Measurements from ENCODE around the gene SUMO2. TPM values are rescaled to one million over a fixed set of nuclear protein-coding genes. Genes with fewer than 3 reads are reported as not detected.
A peak's percentile ranks its signal among the peaks of the same experiment; 100 is the strongest.

Gene SUMO2
- total RNA-seq, 1 experiment from 2014 or later: 650 TPM

DNA sequence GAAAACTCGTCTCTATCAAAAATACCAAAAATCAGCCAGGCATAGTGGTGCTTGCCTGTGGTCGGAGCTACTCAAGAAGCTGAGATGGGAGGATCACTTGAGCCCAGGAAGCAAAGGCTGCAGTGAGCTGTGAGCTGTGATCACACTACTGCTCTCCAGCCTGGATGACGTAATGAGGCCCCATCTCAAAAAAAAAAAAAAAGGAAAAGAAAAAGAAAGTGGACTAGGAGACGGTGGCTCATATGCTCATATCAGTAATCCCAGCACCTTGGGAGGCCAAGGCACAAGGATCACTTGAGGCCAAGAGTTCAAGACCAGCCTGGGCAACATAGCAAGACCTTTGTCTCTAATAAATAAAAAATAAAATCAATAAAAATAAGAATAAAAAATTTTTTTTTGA, 8.8 kb upstream of the SUMO2 start:
- no peaks in the 10 kb centered on the region for H3K36me3 Mint-ChIP-seq
- TF ChIP-seq GTF2I (CRISPR knock-in tag; conservative IDR thresholded peaks at IDR 0.05): no peak
- TF ChIP-seq PRRX2 (CRISPR knock-in tag; IDR thresholded peaks at IDR 0.05): no peak
- ChIA-PET POLR2A (no interaction called here), CTCF (interaction anchor here (0.6 to 2.1 kb wide), 6 partner anchors 10 to 339 kb away, joined by 3 to 11 read pairs (median 4); no protein-coding TSS in a partner anchor)
- H3K4me3 Mint-ChIP-seq: no peak overlapping the region
- H3K27ac Mint-ChIP-seq: peak overlapping the region; percentile 27; the same call in 1 of the 2 replicates
- no peak for DNase-seq (ENCODE audit: low spot score)
- no peak for ATAC-seq
- H3K9me3 Mint-ChIP-seq: no peaks in the 10 kb centered on the region
- no peaks in the 10 kb centered on the region for H3K4me1 Mint-ChIP-seq
- no peaks in the 10 kb centered on the region; the same call in 1 of the 2 replicates for H3K27me3 Mint-ChIP-seq (ENCODE audit: low read depth)

DNA sequence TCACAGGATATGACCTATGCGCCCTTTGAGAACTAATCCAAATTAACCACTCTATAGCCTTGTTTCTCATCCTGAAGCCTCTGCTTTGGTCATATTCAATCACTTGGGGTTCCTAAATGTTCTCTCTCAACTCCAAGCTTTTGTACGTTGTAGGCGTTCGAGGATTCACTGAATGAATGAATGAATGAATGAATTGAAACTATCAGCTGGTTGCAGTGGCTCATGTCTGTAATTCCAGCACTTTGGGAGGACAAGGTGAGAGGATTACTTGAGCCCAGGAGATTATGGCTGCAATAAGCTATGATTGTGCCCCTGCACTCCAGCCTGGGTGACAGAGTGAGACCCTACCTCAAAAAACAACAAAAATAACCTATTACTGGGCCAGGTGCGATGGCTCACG, 5.9 kb upstream of the SUMO2 start:
- CTCF ChIA-PET: interaction anchor here (1.0 to 2.0 kb wide), 5 partner anchors 13 to 120 kb away, joined by 4 to 23 read pairs (median 5); no protein-coding TSS in a partner anchor
- H3K36me3 Mint-ChIP-seq: no peaks in the 10 kb centered on the region
- TF ChIP-seq ZNF416 (CRISPR knock-in tag; IDR thresholded peaks at IDR 0.05): no peak

DNA sequence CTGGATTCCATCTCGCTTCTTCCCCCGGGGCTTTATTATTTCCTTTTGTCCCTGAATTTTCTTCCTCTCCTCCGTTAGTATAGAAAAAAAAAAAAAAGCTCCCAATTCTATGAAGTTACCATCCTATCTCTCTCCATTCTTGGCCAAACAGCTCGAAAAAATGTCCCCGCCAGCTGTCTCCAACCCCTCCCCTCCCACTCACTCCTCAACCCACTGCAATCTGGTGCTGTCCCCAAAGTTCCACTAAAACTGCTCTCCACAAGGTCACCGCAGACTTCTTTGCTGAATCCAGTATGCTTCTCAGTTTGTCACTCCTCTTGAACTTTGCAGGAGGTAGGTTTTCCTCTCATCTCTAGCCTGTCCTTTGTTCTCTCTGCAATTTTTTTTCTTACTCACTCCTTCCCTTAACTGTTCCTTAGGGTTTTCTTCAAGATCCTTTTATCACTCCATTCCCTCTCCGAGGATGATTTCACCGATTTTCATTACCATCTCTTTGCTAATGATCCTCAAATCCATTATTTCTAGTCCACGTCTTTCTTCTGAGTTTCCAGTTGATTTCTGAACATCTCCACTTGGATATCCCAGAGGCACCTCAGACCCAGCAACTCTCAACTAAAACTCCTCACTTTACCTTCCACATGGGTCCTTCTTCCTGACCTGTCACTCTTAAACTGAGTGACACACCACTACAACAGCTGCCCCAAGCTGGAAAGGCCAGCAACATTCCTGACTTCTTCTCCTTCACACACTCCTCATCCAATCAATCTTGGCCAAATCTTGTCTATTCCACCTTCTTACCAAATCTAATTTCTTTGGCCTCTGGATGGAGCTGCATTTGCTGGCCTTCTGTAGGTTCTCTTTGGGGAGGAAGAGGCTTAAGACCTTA, 1.5 kb upstream of the SUMO2 start:
- ChIA-PET POLR2A (interaction anchor here (0.7 to 0.9 kb wide), 2 partner anchors 21 to 107 kb away, joined by 3 to 4 read pairs; partner anchors contain the start of gene NUP85), CTCF (interaction anchor here (0.6 to 2.1 kb wide), 8 partner anchors 12 to 341 kb away, joined by 3 to 14 read pairs (median 3); partner anchors contain the start of genes LLGL2, MIF4GD and SLC25A19)
- peaks cover 22% of the 10 kb centered on the region for H3K36me3 Mint-ChIP-seq
- 0 out of 2 replicates have a peak overlapping the region, but pooled peaks have one; percentile 5 for H3K27ac Mint-ChIP-seq
- peak overlapping the region; percentile 24 for H3K4me3 Mint-ChIP-seq
- TF ChIP-seq, protein P1, sequence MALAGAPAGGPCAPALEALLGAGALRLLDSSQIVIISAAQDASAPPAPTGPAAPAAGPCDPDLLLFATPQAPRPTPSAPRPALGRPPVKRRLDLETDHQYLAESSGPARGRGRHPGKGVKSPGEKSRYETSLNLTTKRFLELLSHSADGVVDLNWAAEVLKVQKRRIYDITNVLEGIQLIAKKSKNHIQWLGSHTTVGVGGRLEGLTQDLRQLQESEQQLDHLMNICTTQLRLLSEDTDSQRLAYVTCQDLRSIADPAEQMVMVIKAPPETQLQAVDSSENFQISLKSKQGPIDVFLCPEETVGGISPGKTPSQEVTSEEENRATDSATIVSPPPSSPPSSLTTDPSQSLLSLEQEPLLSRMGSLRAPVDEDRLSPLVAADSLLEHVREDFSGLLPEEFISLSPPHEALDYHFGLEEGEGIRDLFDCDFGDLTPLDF (CRISPR knock-in tag; IDR thresholded peaks at IDR 0.05): no peak
- TF ChIP-seq TEAD1 (CRISPR knock-in tag; IDR thresholded peaks at IDR 0.05): no peak
- TF ChIP-seq, protein P2, sequence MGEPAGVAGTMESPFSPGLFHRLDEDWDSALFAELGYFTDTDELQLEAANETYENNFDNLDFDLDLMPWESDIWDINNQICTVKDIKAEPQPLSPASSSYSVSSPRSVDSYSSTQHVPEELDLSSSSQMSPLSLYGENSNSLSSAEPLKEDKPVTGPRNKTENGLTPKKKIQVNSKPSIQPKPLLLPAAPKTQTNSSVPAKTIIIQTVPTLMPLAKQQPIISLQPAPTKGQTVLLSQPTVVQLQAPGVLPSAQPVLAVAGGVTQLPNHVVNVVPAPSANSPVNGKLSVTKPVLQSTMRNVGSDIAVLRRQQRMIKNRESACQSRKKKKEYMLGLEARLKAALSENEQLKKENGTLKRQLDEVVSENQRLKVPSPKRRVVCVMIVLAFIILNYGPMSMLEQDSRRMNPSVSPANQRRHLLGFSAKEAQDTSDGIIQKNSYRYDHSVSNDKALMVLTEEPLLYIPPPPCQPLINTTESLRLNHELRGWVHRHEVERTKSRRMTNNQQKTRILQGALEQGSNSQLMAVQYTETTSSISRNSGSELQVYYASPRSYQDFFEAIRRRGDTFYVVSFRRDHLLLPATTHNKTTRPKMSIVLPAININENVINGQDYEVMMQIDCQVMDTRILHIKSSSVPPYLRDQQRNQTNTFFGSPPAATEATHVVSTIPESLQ (CRISPR knock-in tag; IDR thresholded peaks at IDR 0.05): no peak
- TF ChIP-seq, protein P3, sequence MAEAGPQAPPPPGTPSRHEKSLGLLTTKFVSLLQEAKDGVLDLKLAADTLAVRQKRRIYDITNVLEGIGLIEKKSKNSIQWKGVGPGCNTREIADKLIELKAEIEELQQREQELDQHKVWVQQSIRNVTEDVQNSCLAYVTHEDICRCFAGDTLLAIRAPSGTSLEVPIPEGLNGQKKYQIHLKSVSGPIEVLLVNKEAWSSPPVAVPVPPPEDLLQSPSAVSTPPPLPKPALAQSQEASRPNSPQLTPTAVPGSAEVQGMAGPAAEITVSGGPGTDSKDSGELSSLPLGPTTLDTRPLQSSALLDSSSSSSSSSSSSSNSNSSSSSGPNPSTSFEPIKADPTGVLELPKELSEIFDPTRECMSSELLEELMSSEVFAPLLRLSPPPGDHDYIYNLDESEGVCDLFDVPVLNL (CRISPR knock-in tag; IDR thresholded peaks at IDR 0.05; ENCODE audit: borderline replicate concordance, low read depth): no peak
- no peak for TF ChIP-seq ZNF263 (CRISPR knock-in tag; IDR thresholded peaks at IDR 0.05; ENCODE audit: low read depth)
- TF ChIP-seq PRRX2 (CRISPR knock-in tag; IDR thresholded peaks at IDR 0.05): no peak
- no peak for TF ChIP-seq ESRRA (CRISPR knock-in tag; IDR thresholded peaks at IDR 0.05; ENCODE audit: borderline replicate concordance)
- no peak for TF ChIP-seq ATF1 (CRISPR knock-in tag; IDR thresholded peaks at IDR 0.05)
- TF ChIP-seq FOXJ3 (CRISPR knock-in tag; IDR thresholded peaks at IDR 0.05; ENCODE audit: borderline replicate concordance): no peak
- TF ChIP-seq TP53 (CRISPR knock-in tag; IDR thresholded peaks at IDR 0.05): no peak
- TF ChIP-seq, protein P4, sequence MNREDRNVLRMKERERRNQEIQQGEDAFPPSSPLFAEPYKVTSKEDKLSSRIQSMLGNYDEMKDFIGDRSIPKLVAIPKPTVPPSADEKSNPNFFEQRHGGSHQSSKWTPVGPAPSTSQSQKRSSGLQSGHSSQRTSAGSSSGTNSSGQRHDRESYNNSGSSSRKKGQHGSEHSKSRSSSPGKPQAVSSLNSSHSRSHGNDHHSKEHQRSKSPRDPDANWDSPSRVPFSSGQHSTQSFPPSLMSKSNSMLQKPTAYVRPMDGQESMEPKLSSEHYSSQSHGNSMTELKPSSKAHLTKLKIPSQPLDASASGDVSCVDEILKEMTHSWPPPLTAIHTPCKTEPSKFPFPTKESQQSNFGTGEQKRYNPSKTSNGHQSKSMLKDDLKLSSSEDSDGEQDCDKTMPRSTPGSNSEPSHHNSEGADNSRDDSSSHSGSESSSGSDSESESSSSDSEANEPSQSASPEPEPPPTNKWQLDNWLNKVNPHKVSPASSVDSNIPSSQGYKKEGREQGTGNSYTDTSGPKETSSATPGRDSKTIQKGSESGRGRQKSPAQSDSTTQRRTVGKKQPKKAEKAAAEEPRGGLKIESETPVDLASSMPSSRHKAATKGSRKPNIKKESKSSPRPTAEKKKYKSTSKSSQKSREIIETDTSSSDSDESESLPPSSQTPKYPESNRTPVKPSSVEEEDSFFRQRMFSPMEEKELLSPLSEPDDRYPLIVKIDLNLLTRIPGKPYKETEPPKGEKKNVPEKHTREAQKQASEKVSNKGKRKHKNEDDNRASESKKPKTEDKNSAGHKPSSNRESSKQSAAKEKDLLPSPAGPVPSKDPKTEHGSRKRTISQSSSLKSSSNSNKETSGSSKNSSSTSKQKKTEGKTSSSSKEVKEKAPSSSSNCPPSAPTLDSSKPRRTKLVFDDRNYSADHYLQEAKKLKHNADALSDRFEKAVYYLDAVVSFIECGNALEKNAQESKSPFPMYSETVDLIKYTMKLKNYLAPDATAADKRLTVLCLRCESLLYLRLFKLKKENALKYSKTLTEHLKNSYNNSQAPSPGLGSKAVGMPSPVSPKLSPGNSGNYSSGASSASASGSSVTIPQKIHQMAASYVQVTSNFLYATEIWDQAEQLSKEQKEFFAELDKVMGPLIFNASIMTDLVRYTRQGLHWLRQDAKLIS (CRISPR knock-in tag; IDR thresholded peaks at IDR 0.05; ENCODE audit: borderline replicate concordance): no peak
- TF ChIP-seq IRF2 (CRISPR knock-in tag; IDR thresholded peaks at IDR 0.05; ENCODE audit: borderline replicate concordance, low read depth): no peak
- TF ChIP-seq, protein P5, sequence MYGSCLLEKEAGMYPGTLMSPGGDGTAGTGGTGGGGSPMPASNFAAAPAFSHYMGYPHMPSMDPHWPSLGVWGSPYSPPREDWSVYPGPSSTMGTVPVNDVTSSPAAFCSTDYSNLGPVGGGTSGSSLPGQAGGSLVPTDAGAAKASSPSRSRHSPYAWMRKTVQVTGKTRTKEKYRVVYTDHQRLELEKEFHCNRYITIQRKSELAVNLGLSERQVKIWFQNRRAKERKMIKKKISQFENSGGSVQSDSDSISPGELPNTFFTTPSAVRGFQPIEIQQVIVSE (CRISPR knock-in tag; IDR thresholded peaks at IDR 0.05; ENCODE audit: borderline replicate concordance): no peak
- TF ChIP-seq, protein P6, sequence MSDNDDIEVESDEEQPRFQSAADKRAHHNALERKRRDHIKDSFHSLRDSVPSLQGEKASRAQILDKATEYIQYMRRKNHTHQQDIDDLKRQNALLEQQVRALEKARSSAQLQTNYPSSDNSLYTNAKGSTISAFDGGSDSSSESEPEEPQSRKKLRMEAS (CRISPR knock-in tag; IDR thresholded peaks at IDR 0.05): no peak
- TF ChIP-seq GABPB1 (CRISPR knock-in tag; IDR thresholded peaks at IDR 0.05): no peak
- TF ChIP-seq, protein P7, sequence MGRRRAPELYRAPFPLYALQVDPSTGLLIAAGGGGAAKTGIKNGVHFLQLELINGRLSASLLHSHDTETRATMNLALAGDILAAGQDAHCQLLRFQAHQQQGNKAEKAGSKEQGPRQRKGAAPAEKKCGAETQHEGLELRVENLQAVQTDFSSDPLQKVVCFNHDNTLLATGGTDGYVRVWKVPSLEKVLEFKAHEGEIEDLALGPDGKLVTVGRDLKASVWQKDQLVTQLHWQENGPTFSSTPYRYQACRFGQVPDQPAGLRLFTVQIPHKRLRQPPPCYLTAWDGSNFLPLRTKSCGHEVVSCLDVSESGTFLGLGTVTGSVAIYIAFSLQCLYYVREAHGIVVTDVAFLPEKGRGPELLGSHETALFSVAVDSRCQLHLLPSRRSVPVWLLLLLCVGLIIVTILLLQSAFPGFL (CRISPR knock-in tag; IDR thresholded peaks at IDR 0.05; ENCODE audit: borderline replicate concordance): no peak
- no peak for TF ChIP-seq NR2C2 (CRISPR knock-in tag; IDR thresholded peaks at IDR 0.05)
- ATAC-seq (no peak), DNase-seq (ENCODE audit: low spot score) (no peak)
- no peaks in the 10 kb centered on the region for H3K9me3 Mint-ChIP-seq
- H3K4me1 Mint-ChIP-seq: peaks cover 26% of the 10 kb centered on the region
- no peaks in the 10 kb centered on the region; the same call in 1 of the 2 replicates for H3K27me3 Mint-ChIP-seq (ENCODE audit: low read depth)

More for the DNA sequence above, 5.9 kb upstream of the SUMO2 start:
- Mint-ChIP-seq H3K27ac (no peak overlapping the region), H3K9me3 (no peaks in the 10 kb centered on the region), H3K4me3 (no peak overlapping the region), H3K27me3 (ENCODE audit: low read depth) (no peaks in the 10 kb centered on the region; the same call in 1 of the 2 replicates), H3K4me1 (peaks cover 7% of the 10 kb centered on the region)
- no peak for ATAC-seq
- no peak for DNase-seq (ENCODE audit: low spot score)
- POLR2A ChIA-PET: no interaction called here
